Vagina (tissue), 2 donors: ENCODE data around the gene PAM16. TPM values are rescaled to one million over a fixed set of nuclear protein-coding genes. Genes with fewer than 3 reads are reported as not detected.

Source experiments
- DNase-seq, 2 donors: peaks; one replicate each; pipeline ENCODE4 v3.0.0-alpha.2; 2017; ENCODE audit errors: extremely low spot score in 2 of 2
- H3K27ac ChIP-seq: fragments of 200-600 bp; sonication (generic); one replicate; pipeline ENCODE4 v1.5.1; 2019
- H3K27me3 ChIP-seq: fragments of 200-600 bp; sonication (generic); one replicate; pipeline ENCODE4 v1.5.1; 2019
- H3K36me3 ChIP-seq, 2 donors: fragments of 200-600 bp; sonication (generic); one replicate each; pipeline ENCODE4 v1.5.1; 2017 to 2019
- H3K4me1 ChIP-seq: fragments of 200-600 bp; sonication (generic); one replicate; pipeline ENCODE4 v1.5.1; 2019
- H3K4me3 ChIP-seq, 2 donors: fragments of 200-600 bp; sonication (generic); 1 replicate in 1 of 2; 2 replicates in 1 of 2; pipeline ENCODE4 v1.5.1; 2016 to 2019
- H3K9me3 ChIP-seq: fragments of 200-600 bp; sonication (generic); one replicate; pipeline ENCODE4 v1.5.1; 2019
- POLR2A ChIP-seq, 2 donors: fragments of 450-650 bp; IDR thresholded peaks; one replicate each; pipeline ENCODE4 v1.6.1; 2017; ENCODE audit warnings: antibody characterized with exemption in 2 of 2, mild to moderate bottlenecking in 2 of 2, moderate library complexity in 2 of 2
- POLR2AphosphoS5 ChIP-seq, 2 donors: sonication (generic); formaldehyde crosslinking; IDR thresholded peaks; one replicate each; pipeline ENCODE4 v1.9.0; 2017; ENCODE audit warnings: antibody characterized with exemption in 2 of 2, mild to moderate bottlenecking in 2 of 2, low read depth in 1 of 2; ENCODE audit not compliant: insufficient read depth in 1 of 2
- intact Hi-C: fragments of 100-400 bp; cut with DNase I; formaldehyde crosslinking; loops from one replicate; pipeline ENCODE4 v1.15.1; 2023
- total RNA-seq: library from RNA; depleted of rRNA; stranded (reverse); fragments of >200 nt; gene quantifications from one replicate; pipeline ENCODE4 v1.2.3, GENCODE V29; 2016
- TF ChIP-seq, protein P1 (sequence below), 3 experiments: fragments of 450-650 bp in 2 of 3; fragments of 200-600 bp in 1 of 3; sonication (generic) in 1 of 3; IDR thresholded peaks; one replicate each; pipeline ENCODE4 v1.5.1; 2017 to 2019; ENCODE audit warnings: antibody characterized with exemption in 3 of 3, mild to moderate bottlenecking in 2 of 3, moderate library complexity in 2 of 3

PAM16 gene
- total RNA-seq, 1 donor from 2014 or later = 76.1 TPM

DNA sequence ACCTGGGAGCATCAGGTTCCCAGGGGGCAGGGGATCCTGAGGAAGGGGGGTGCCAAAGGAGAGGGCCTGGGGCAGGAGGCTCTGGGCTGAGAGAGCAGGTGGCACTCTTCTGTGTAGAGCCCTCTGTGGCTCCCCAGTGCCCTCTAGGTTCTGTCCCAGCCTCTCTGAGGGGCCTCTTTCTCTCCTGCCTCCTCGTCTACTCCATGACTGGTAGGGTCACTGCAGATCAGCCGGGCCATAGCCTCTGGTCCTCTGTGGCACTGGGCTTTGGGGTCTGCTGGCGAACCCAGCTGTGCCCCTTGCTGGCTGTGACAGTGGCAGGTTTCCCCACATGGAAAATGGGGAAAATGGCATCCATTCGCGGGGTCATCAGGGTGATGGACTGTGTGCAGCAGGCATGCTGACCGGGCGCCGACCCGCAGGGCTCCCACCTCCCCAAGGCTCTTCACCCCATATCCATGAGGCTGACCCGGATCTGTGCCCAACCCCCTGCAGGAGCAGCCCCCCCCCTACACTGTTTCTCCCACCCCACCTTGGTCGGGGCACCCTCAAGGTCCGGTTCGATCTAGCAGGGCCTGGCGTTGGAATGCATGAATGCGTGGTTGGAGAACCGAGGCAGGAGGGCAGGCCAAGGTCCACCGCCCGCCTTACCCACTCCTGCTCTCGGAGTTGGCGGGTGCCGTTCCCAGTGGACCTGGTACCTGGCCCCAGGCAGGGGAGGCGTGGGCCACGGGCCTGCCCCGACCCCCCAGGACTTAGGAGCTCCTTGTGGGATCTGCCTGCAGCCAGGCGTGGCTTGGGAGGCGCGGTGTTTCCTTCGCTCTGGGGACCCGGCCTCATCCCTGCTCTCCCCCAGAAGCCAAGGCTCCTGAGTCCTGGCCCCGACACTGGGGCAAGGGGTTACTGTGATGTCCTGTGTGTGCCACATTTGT, 28.7 kb downstream of the PAM16 start:
- H3K4me1 ChIP-seq = peaks cover 91% of the 10 kb centered on the region
- intact Hi-C loops = no loop called here

DNA sequence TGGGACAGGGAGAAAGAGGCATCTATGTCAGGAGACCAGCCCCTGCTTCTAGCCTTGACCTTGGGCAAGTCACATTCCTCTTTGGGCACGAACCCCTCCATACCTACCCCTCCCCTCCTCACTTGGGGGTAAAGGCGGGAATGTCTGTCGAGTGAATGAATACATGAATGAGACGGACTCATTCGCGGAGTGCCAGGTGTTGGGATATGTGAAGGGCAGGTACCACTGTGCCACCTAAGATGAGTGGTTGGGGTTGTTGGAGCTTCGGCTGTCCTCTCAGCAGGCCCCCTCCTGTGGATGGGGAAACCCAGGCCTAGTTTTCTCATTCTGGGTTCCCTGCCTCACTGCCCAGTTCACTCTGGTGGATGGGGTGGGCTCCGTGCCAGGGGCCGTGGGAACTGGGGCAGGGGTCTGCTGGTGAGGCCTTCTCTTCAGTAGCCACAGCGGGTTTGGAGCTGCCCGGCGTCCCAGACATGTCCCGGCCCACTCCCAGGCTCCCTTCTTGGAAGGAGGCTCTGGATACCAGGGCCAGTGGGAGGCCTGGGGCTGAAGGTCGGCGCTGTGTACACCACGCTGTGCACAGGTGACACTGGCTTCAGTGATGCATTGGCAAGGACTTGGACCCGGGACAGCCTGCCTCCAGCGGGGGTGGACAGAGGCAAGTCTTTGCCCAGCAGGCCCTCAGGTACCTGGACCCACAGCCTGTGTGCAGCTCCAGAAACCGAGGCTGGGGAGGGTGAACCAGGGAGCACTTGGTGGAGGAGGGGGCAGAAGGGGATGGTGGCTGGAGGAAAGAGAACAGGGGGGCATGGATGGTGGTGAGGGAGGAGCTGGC, 29.6 kb downstream of the PAM16 start:
- Histone ChIP-seq H3K4me1 (peaks cover 92% of the 10 kb centered on the region), H3K9me3 (no peaks in the 10 kb centered on the region), H3K36me3 (no peaks in the 10 kb centered on the region), H3K4me3 (no peak overlapping the region), H3K27me3 (no peaks in the 10 kb centered on the region), H3K27ac (peak overlapping the region; percentile 85)
- TF ChIP-seq POLR2AphosphoS5 (IDR thresholded peaks at IDR 0.05; ENCODE audit: insufficient read depth in 1 of 2, low read depth in 1 of 2) = no peak
- TF ChIP-seq, protein P1, sequence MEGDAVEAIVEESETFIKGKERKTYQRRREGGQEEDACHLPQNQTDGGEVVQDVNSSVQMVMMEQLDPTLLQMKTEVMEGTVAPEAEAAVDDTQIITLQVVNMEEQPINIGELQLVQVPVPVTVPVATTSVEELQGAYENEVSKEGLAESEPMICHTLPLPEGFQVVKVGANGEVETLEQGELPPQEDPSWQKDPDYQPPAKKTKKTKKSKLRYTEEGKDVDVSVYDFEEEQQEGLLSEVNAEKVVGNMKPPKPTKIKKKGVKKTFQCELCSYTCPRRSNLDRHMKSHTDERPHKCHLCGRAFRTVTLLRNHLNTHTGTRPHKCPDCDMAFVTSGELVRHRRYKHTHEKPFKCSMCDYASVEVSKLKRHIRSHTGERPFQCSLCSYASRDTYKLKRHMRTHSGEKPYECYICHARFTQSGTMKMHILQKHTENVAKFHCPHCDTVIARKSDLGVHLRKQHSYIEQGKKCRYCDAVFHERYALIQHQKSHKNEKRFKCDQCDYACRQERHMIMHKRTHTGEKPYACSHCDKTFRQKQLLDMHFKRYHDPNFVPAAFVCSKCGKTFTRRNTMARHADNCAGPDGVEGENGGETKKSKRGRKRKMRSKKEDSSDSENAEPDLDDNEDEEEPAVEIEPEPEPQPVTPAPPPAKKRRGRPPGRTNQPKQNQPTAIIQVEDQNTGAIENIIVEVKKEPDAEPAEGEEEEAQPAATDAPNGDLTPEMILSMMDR (IDR thresholded peaks at IDR 0.05) = no peak
- TF ChIP-seq POLR2A (IDR thresholded peaks at IDR 0.05) = no peak
- DNase-seq = no peak
- intact Hi-C loops = no loop called here

More for the DNA sequence above, 28.7 kb downstream of the PAM16 start:
- H3K27me3 ChIP-seq = no peaks in the 10 kb centered on the region
- no peak overlapping the region for H3K4me3 ChIP-seq
- no peak for DNase-seq
- peak overlapping the region; percentile 88 for H3K27ac ChIP-seq
- H3K9me3 ChIP-seq = no peaks in the 10 kb centered on the region
- TF ChIP-seq POLR2AphosphoS5 (IDR thresholded peaks at IDR 0.05; ENCODE audit: insufficient read depth in 1 of 2, low read depth in 1 of 2) (no peak), POLR2A (IDR thresholded peaks at IDR 0.05) (no peak)
- TF ChIP-seq, protein P1 (IDR thresholded peaks at IDR 0.05) = no peak
- no peaks in the 10 kb centered on the region for H3K36me3 ChIP-seq

DNA sequence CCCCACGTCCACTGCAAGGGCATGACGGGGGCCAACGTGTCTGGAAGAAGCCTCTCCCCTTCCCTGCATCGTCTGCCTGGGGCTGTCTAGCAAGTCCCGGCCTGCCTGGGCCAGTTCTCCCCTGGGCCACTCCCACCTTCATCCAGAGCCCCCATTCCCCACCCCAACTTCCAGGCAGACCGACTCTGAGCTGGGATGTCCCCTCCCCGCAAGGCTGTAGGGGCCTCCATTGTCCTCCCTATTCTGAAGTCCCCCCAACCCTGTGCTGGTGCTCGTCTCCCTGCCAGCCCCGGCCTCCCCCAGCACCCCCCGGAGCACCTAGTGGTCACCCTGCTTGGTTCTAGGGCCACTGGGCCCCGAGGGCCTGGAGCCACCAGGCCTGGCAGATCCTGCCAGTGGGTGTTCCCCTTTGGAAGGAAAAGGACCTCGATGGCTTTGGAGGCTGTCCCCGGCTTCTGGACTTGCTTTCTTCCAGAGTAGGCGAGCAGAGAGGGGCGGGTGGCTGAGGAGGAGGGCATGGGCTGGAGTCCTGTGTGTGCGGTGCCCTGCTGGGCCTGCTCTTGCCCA, 30.5 kb downstream of the PAM16 start:
- no peaks in the 10 kb centered on the region for H3K27me3 ChIP-seq
- H3K4me3 ChIP-seq = peak overlapping the region; percentile 30 to 36
- TF ChIP-seq, protein P1 (IDR thresholded peaks at IDR 0.05) = no peak
- TF ChIP-seq POLR2AphosphoS5 (IDR thresholded peaks at IDR 0.05; ENCODE audit: insufficient read depth in 1 of 2, low read depth in 1 of 2) = no peak
- TF ChIP-seq POLR2A (IDR thresholded peaks at IDR 0.05) = no peak
- H3K9me3 ChIP-seq = no peaks in the 10 kb centered on the region
- DNase-seq = no peak
- H3K27ac ChIP-seq = peak overlapping the region; percentile 85
- intact Hi-C loops = no loop called here
- peaks cover 93% of the 10 kb centered on the region for H3K4me1 ChIP-seq
- no peaks in the 10 kb centered on the region for H3K36me3 ChIP-seq

DNA sequence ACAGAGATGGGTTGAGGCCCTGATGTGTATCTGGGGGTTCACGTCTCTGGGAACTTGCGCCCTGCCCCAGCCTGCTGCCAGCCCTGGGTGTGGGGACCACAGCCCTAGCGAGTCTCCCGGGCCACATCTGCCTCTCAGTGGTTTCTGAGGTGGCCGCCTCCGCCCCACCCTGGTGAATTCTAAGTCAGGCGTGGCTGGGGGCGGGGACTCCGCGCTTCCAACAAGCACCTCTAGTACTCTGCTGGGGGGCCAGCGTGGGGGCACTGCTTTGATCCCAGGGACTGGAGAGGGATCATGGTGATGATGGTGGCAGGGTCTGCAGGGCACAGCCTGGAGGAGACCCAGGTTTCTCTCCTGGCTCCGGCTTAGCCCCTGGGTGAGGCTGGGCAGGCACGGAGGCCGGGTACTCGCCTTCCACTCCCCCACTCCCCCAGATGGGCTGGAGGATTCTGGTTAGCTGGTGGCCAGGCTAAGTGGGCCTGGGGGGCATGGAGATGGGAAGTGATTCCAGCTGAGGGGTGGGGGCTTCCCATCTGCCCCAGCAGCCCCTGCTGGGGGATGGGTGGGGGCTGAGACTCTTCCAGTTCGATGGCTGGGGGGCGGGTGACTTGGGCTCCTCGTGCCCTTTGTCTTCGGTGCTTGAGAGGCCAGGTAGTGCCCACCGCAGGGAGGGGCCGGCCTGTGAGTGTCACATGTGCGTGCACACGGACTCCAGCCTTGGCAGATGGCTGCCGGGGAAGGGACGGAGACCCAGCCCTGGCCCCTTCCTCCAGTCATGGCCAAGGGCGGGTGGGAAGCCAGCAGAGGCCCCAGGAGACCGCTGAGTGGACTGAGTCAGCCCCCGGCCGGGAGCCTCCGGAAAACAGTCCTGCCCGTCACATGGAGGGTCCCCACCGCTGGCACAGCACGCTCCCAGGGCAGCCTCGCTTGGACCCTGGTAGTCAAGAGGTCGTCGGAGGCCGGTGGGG, 31.4 kb downstream of the PAM16 start:
- DNase-seq = no peak
- no peaks in the 10 kb centered on the region for H3K36me3 ChIP-seq
- peak overlapping the region; percentile 85 for H3K27ac ChIP-seq
- H3K4me1 ChIP-seq = peaks cover 90% of the 10 kb centered on the region
- TF ChIP-seq POLR2A (IDR thresholded peaks at IDR 0.05) (no peak), POLR2AphosphoS5 (IDR thresholded peaks at IDR 0.05; ENCODE audit: insufficient read depth in 1 of 2, low read depth in 1 of 2) (no peak)
- TF ChIP-seq, protein P1 (IDR thresholded peaks at IDR 0.05) = no peak
- H3K9me3 ChIP-seq = no peaks in the 10 kb centered on the region
- intact Hi-C loops = loop anchor here (5.0 kb wide), 1 partner anchor 47 kb away; the partner anchor contains the start of gene TFAP4
- no peaks in the 10 kb centered on the region for H3K27me3 ChIP-seq
- H3K4me3 ChIP-seq = peak overlapping the region; percentile 30 to 36
